AG09309 (cell line): Measurements from ENCODE around the gene ANTKMT.
"Not testable (repeated sequence)": the region's sequence is repeated elsewhere in the genome, so short reads cannot be mapped to it uniquely, and the experiment has no call there.

Experiments
- DNase-seq: peaks from one replicate; pipeline ENCODE4 v3.0.0-alpha.2; 2010; ENCODE audit warnings: low read depth
- H3K4me3 ChIP-seq: 2 replicates; pipeline ENCODE4 v1.5.1; 2011; ENCODE audit warnings: mild to moderate bottlenecking, low read depth, low read length, moderate library complexity; ENCODE audit not compliant: control insufficient read depth
- TF ChIP-seq, protein P1 (sequence below): IDR thresholded peaks from 2 replicates; pipeline ENCODE4 v1.5.1; 2011; ENCODE audit warnings: mild to moderate bottlenecking, low read depth, low read length, inconsistent platforms; ENCODE audit not compliant: insufficient read depth, control insufficient read depth; ENCODE audit errors: missing control alignments

Gene ANTKMT

DNA sequence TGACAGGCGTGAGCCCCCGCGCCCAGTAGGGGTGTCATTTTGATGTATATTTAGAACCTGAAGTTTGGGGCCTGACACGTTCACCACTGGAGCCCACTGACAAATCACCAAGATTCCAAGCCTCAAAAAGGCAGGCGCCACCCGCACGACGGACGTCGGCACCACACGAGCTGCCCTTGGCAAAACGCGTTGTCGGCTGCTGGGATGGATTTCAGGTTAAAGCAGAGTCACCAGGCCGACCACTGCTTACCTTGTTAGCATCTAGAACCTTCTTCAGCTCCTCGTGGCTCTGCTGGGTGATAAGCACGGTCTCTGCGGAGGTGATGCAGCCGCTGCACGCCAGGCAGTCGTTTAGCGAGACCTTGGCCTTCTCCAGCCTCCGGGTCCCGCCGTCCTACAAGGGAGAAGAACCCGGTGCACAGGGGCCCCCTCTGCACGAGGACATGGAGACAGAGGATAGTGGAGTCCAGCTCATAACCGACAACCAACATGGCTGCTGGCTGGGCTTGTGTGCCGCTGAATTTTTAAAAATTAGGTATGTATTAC is 16.1 kb downstream of the ANTKMT start:
- H3K4me3 ChIP-seq = no peak overlapping the region
- no peak for DNase-seq
- TF ChIP-seq, protein P1, sequence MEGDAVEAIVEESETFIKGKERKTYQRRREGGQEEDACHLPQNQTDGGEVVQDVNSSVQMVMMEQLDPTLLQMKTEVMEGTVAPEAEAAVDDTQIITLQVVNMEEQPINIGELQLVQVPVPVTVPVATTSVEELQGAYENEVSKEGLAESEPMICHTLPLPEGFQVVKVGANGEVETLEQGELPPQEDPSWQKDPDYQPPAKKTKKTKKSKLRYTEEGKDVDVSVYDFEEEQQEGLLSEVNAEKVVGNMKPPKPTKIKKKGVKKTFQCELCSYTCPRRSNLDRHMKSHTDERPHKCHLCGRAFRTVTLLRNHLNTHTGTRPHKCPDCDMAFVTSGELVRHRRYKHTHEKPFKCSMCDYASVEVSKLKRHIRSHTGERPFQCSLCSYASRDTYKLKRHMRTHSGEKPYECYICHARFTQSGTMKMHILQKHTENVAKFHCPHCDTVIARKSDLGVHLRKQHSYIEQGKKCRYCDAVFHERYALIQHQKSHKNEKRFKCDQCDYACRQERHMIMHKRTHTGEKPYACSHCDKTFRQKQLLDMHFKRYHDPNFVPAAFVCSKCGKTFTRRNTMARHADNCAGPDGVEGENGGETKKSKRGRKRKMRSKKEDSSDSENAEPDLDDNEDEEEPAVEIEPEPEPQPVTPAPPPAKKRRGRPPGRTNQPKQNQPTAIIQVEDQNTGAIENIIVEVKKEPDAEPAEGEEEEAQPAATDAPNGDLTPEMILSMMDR = no peak

DNA sequence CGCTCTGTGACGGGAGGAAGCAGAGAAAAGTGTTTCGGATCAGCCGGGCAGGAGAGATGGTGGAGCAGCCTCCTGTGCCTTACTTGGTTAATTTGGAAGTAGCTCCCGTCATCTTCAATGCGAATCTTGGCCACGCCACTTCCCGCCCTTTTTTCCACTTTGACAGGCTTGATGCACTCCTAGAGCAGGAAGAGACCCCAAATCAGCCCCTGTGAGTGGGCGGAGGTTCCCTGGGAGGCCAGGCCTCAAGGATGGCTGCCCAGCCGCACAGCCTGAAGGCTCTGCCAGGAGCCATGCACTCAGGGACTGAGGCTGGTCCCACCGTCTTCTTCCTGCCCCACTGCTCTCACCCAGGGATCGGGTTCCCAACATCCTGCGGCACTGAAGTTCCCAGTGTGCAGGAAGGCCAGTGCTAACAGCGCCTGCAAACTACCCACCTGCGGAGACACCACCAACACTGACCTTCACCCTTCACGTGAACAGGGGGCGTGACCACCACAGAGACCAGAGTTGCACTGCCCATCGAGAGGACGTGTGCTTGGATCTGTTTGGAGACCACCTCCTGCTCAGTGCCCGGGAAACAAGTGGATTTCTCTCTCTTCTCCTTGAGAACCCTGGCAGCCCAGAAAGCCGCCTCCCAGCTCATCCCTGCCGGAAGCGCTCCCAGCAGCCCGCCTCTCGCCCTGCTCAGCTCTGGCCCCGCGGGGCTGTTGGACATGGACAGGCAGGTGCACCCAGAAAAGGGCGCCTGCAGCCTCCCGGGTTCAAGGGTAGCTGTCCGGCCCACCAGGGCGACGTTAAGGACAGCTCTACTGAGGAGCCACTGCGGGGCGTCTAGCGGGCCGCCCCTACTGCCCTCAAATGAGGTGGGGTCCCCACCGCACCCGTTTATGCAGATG is 18.9 kb downstream of the ANTKMT start:
- no peak for DNase-seq
- TF ChIP-seq, protein P1 = no peak
- peak overlapping the region; percentile 66 for H3K4me3 ChIP-seq

DNA sequence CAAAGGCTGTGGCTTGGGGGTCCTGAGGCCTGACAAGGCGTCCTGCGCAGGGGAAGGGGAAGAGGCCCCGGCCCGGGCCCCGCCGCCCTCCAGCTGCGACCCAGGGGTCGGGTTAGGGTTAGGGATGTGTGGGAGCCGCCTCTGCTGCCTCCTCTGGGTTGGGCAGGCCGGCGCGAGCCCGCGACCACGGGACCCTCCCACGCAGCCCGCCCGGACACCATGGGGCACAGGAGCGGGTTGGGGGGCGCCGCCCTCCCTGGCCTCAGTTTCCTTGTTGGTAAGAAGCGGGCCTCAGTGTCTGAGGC is 19.5 kb downstream of the ANTKMT start:
- TF ChIP-seq, protein P1 = no peak
- H3K4me3 ChIP-seq = peak overlapping the region; percentile 66
- DNase-seq = no peak

DNA sequence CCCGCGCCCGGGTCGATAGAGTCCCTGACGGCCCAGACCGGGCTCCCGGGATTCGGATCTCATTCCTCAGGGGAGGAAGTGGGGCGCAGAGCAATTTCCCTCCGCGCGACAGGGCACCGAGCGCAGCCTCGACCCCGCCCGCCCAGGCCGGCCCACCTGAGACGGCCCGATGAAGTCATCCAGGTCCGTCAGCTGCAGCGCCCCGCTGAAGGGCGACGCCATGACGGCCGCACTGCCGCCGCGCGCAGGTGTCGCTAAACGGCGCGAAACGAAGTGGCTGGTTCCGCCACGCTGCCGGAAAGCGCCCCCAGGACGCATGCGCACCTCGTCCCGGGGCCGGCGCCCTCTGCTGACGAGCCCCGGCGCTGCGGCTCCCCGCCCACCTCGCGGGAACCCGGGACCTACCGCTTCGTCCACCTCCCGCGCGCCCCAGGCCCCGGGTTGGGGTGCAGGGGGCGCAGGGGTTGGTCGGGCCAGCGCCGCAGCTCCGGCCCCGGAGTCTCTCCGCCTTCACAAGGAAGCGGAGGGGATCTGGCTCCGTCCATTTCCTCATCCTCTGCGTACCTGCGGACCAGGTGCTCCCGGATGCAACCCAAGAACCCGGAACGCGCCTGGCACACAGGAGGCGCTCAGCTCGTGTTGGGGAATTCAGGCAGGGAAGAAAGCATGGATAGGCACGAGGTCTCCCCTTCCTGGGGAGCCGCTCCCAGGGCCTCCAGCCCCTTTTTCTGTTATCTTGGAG is 20.0 kb downstream of the ANTKMT start, which contains the start of gene CIAO3:
Gene CIAO3, minus strand, starts transcription at position 234 of the 742 bp plus-strand sequence. Its CDS starts 12 bp downstream, at position 222.
- DNase-seq = peak; percentile 56
- TF ChIP-seq, protein P1 = peak; percentile 63
- H3K4me3 ChIP-seq = peak within 1 kb of the TSS; percentile 66

DNA sequence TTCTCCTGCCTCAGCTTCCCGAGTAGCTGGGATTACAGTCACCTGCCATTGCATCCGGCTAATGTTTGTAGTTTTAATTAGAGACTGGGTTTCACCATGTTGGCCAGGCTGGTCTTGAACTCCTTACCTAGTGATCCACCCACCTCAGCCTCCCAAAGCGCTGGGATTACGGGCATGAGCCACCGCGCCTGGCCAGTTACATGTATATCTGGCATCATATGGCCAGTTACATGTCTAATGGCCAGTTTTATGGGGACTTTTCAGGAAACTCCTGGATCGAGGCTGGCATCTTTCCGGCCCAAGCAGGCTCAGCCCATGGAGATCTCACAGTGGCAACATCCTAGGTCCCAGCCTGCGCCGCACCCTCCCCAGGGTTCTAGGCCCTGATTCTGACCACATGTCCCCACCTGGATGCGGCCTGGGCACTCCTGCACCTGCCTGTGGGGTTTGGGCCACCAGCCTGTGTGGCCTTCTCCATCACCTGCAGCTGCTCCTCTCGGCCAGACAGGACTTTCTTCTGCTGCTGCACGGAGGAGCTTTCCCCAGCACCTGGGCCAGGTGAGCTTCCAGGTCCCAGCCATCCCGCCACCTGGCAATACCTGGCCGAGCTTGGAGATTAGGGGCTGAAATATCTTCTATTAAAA is 21.2 kb downstream of the ANTKMT start:
- no peak for DNase-seq
- H3K4me3 ChIP-seq = no peak overlapping the region
- TF ChIP-seq, protein P1 = no peak

DNA sequence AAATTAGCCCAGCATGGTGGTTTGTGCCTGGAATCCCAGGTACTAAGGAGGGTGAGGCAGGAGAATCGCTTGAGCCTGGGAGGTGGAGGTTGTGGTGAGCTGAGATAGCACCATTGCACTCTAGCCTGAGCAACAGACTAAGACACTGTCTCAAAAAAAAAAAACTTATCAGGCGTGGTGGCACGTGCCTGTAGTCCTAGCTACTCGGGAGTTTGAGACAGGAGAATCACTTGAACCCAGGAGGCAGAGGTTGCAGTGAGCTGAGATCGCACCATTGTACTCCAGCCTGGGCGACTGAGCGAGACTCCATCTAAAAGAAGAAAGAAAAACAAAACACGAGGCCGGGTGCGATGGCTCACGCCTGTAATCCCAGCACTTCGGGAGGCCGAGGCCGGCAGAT is 21.9 kb downstream of the ANTKMT start:
- not testable (repeated sequence) for DNase-seq

More for the DNA sequence above, 21.9 kb downstream of the ANTKMT start:
- not testable (repeated sequence) for H3K4me3 ChIP-seq
